Measurements from ENCODE around the gene CCDC192.

DNA sequence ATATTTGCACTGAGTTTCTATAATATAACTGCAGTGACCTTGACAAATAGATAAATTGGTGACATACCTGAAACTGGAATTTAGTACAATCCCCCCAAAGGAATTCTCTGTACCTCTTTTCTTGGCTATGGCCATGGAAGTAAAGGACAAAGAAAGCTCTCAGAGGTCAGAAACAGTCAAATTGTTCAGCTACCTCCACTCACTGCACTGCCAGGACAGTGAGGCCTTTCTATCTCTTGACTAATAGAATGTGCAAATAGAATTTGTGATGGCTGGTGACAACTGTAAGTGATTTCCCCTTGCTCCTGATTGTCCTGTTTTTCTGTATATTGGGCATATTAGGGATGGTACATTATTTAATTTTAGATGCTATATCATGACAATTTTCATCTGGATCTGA is 67.1 kb downstream of the CCDC192 start:
- TF ChIP-seq POLR2AphosphoS5 (IDR thresholded peaks at IDR 0.05; ENCODE audit: insufficient read depth, low read depth, low read length) (no peak), POLR2A (IDR thresholded peaks at IDR 0.05; ENCODE audit: low read depth, low read length) (no peak), FOS (IDR thresholded peaks at IDR 0.05; ENCODE audit: borderline replicate concordance, insufficient read depth, low read length) (no peak), EZH2 (IDR thresholded peaks at IDR 0.05; ENCODE audit: borderline replicate concordance, low read depth, low read length, severe bottlenecking) (no peak), MYC (IDR thresholded peaks at IDR 0.05; ENCODE audit: low read depth, low read length) (no peak), JUN (IDR thresholded peaks at IDR 0.05; ENCODE audit: borderline replicate concordance, insufficient read depth, insufficient read length, low read depth) (no peak)
- TF ChIP-seq, protein P1, sequence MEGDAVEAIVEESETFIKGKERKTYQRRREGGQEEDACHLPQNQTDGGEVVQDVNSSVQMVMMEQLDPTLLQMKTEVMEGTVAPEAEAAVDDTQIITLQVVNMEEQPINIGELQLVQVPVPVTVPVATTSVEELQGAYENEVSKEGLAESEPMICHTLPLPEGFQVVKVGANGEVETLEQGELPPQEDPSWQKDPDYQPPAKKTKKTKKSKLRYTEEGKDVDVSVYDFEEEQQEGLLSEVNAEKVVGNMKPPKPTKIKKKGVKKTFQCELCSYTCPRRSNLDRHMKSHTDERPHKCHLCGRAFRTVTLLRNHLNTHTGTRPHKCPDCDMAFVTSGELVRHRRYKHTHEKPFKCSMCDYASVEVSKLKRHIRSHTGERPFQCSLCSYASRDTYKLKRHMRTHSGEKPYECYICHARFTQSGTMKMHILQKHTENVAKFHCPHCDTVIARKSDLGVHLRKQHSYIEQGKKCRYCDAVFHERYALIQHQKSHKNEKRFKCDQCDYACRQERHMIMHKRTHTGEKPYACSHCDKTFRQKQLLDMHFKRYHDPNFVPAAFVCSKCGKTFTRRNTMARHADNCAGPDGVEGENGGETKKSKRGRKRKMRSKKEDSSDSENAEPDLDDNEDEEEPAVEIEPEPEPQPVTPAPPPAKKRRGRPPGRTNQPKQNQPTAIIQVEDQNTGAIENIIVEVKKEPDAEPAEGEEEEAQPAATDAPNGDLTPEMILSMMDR (IDR thresholded peaks at IDR 0.05; ENCODE audit: extremely low read depth in 1 of 2, insufficient read depth in 1 of 2, low read depth in 1 of 2, low read length in 2 of 2) = no peak
- TF ChIP-seq, protein P2, sequence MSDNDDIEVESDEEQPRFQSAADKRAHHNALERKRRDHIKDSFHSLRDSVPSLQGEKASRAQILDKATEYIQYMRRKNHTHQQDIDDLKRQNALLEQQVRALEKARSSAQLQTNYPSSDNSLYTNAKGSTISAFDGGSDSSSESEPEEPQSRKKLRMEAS (IDR thresholded peaks at IDR 0.05; ENCODE audit: insufficient read depth, insufficient read length) = no peak

All from endothelial cell of umbilical vein (primary cell).